ENCODE measurements around the gene CCDC124. TPM values are rescaled to one million over a fixed set of nuclear protein-coding genes. Genes with fewer than 3 reads are reported as not detected.

The CCDC124 gene
- total and polyA plus RNA-seq, 10 of the 15 experiments (the other 5 are each of a cell fraction or from before 2014, with no cell fraction given): 3.7 to 184 (median 51.8) TPM

DNA sequence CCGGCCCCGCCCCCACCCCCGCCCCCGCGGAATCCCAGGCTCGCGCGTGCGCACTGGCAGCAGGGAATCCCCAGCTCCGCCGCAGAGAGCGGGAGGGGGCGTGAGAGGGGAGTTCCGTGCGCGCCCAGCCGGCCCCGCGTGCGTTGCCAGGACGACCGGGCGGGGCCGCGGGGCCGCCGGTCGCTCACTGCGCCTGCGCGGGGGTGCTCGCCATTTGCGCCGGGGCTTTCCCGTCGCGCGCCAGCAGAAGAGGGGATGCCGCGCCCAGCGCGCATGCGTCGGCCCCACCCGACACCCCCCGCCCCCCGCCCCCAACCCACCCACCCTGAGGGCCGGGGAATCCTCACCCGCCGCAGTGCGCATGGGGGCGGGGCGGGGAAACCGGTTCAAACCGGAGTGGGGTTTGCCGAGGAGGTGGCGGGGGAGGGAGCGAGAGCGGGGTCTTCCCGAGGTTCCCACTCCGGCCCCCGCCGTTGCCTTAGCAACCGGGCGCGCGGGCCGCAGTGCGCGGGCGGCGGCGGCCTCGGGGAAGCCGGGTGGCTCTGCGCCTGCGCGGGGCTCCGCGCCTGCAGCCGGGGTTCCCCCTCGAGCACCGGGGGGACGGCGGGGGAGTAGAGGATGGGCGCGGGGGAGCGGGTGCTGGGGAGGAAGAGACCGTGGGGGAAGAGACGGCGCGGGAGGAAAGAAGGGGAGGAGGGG is 15.1 kb downstream of the CCDC124 start:
- intact Hi-C loops (cut with micrococcal nuclease; ENCODE audit: unreplicated experiment): loop anchor here (2.0 to 5.0 kb wide), 2 partner anchors 49 to 224 kb away; partner anchors contain the start of gene IFI30
- FAIRE-seq (peak; percentile 73), ATAC-seq (peak; percentile 49), DNase-seq (ENCODE audit: low read depth, low spot score) (no peak)
- CTCF ChIA-PET: interaction anchor here (0.8 to 5.5 kb wide), 4 partner anchors 10 to 53 kb away, joined by 3 to 62 read pairs (median 10); partner anchors contain the start of gene CCDC124
- no TSS peak for BruUV-seq (replicated peaks)
- no peak overlapping the region for H3K9ac ChIP-seq (ENCODE audit: control insufficient read depth, insufficient read depth, low read length)
- no peaks in the 10 kb centered on the region for H3K9me3 ChIP-seq (replicated peaks; ENCODE audit: control insufficient read depth, insufficient read depth, low read length)
- peak overlapping the region; percentile 33; the same call in 1 of the 2 replicates for H3K4me2 ChIP-seq (ENCODE audit: control insufficient read depth, insufficient read depth)
- RAD21 ChIA-PET (ENCODE audit: unreplicated experiment): interaction anchor here (0.5 to 3.6 kb wide), 6 partner anchors 10 to 109 kb away, joined by 3 to 23 read pairs (median 4); partner anchors contain the start of gene CCDC124
- POLR2A ChIA-PET: interaction anchor here (0.6 to 0.8 kb wide), 2 partner anchors 53 to 342 kb away, joined by 3 to 7 read pairs; no protein-coding TSS in a partner anchor
- in situ Hi-C loops (cut with MboI): loop anchor here (10.0 kb wide), 1 partner anchor 47 kb away; no protein-coding TSS in a partner anchor
- peaks cover 45% of the 10 kb centered on the region for H3K4me1 ChIP-seq (ENCODE audit: control insufficient read depth, insufficient read depth, low read length)
- H3K27me3 ChIP-seq (replicated peaks in 1 of 2; ENCODE audit: control insufficient read depth in 2 of 2, insufficient read depth in 2 of 2, low read length in 1 of 2): peaks cover 6 to 8% of the 10 kb centered on the region in 2 experiments
- no peak overlapping the region; the same call in 1 of the 2 replicates for H2AFZ ChIP-seq (ENCODE audit: control insufficient read depth, low read depth, low read length)
- no peaks in the 10 kb centered on the region; a peak in 2 of 4 replicates for H3K36me3 ChIP-seq (ENCODE audit: control insufficient read depth in 2 of 2, insufficient read depth in 2 of 2, low read length in 1 of 2)
- H3K4me3 ChIP-seq: peak overlapping the region; percentile 57; the same call in 1 of the 2 replicates
- WGBS (ENCODE audit: insufficient coverage, insufficient replicate concordance, low lambda C conversion rate, missing lambda C conversion rate): under 1% methylated on average over 44 of the region's 92 CpGs
- SMC1A ChIA-PET (ENCODE audit: uncharacterized antibody, unreplicated experiment): no interaction called here
- H3K27ac ChIP-seq (ENCODE audit: control insufficient read depth, insufficient read depth): no peak overlapping the region; the same call in 1 of the 2 replicates
- H3K79me2 ChIP-seq (ENCODE audit: control insufficient read depth, insufficient read depth, low read length): no peaks in the 10 kb centered on the region
- H4K20me1 ChIP-seq (ENCODE audit: control insufficient read depth, insufficient read depth): no peaks in the 10 kb centered on the region
- TF ChIP-seq, protein P1, sequence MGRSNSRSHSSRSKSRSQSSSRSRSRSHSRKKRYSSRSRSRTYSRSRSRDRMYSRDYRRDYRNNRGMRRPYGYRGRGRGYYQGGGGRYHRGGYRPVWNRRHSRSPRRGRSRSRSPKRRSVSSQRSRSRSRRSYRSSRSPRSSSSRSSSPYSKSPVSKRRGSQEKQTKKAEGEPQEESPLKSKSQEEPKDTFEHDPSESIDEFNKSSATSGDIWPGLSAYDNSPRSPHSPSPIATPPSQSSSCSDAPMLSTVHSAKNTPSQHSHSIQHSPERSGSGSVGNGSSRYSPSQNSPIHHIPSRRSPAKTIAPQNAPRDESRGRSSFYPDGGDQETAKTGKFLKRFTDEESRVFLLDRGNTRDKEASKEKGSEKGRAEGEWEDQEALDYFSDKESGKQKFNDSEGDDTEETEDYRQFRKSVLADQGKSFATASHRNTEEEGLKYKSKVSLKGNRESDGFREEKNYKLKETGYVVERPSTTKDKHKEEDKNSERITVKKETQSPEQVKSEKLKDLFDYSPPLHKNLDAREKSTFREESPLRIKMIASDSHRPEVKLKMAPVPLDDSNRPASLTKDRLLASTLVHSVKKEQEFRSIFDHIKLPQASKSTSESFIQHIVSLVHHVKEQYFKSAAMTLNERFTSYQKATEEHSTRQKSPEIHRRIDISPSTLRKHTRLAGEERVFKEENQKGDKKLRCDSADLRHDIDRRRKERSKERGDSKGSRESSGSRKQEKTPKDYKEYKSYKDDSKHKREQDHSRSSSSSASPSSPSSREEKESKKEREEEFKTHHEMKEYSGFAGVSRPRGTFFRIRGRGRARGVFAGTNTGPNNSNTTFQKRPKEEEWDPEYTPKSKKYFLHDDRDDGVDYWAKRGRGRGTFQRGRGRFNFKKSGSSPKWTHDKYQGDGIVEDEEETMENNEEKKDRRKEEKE (IDR thresholded peaks at IDR 0.05): no peak
- TF ChIP-seq CBFB (IDR thresholded peaks at IDR 0.05; ENCODE audit: low read depth) (no peak), BMI1 (IDR thresholded peaks at IDR 0.05; ENCODE audit: borderline replicate concordance) (peak; percentile 69; the same call in 1 of the 2 replicates), SUZ12 (IDR thresholded peaks at IDR 0.05; ENCODE audit: unreplicated experiment) (no peak), TCF12 (IDR thresholded peaks at IDR 0.05; ENCODE audit: low read depth, low read length) (peak; percentile 11; the same call in 1 of the 2 replicates), BCL3 (IDR thresholded peaks at IDR 0.05; ENCODE audit: borderline replicate concordance, insufficient read depth, low read depth, low read length, poor library complexity, severe bottlenecking) (no peak), RFX5 (IDR thresholded peaks at IDR 0.05; ENCODE audit: low read depth, low read length) (no peak), YY1 (IDR thresholded peaks at IDR 0.05; ENCODE audit: low read depth, low read length) (peak; percentile 65), MAX (IDR thresholded peaks at IDR 0.05; ENCODE audit: low read depth, low read length) (no peak; the same call in 1 of the 2 replicates), BHLHE40 (IDR thresholded peaks at IDR 0.05; ENCODE audit: borderline replicate concordance in 1 of 2, low read depth in 2 of 2, low read length in 1 of 2) (peak; percentile 29 to 82; a peak in 2 of 4 replicates), TBL1XR1 (IDR thresholded peaks at IDR 0.05; ENCODE audit: low read depth, low read length) (peak; percentile 97), SP1 (IDR thresholded peaks at IDR 0.05; ENCODE audit: low read depth, low read length) (peak; percentile 40)
- TF ChIP-seq, protein P2, sequence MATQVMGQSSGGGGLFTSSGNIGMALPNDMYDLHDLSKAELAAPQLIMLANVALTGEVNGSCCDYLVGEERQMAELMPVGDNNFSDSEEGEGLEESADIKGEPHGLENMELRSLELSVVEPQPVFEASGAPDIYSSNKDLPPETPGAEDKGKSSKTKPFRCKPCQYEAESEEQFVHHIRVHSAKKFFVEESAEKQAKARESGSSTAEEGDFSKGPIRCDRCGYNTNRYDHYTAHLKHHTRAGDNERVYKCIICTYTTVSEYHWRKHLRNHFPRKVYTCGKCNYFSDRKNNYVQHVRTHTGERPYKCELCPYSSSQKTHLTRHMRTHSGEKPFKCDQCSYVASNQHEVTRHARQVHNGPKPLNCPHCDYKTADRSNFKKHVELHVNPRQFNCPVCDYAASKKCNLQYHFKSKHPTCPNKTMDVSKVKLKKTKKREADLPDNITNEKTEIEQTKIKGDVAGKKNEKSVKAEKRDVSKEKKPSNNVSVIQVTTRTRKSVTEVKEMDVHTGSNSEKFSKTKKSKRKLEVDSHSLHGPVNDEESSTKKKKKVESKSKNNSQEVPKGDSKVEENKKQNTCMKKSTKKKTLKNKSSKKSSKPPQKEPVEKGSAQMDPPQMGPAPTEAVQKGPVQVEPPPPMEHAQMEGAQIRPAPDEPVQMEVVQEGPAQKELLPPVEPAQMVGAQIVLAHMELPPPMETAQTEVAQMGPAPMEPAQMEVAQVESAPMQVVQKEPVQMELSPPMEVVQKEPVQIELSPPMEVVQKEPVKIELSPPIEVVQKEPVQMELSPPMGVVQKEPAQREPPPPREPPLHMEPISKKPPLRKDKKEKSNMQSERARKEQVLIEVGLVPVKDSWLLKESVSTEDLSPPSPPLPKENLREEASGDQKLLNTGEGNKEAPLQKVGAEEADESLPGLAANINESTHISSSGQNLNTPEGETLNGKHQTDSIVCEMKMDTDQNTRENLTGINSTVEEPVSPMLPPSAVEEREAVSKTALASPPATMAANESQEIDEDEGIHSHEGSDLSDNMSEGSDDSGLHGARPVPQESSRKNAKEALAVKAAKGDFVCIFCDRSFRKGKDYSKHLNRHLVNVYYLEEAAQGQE (IDR thresholded peaks at IDR 0.05; ENCODE audit: low read depth, low read length): 0 out of 2 replicates have a peak, but pooled peaks have one; percentile 32
